Adrenal gland (tissue), 12 donors: ENCODE measurements around the gene CSTPP1. TPM values are rescaled to one million over a fixed set of nuclear protein-coding genes. Genes with fewer than 3 reads are reported as not detected.

Source experiments
- DNase-seq, 7 donors: peaks; one replicate each; pipeline ENCODE4 v3.0.0-alpha.2; 2019 to 2020
- H3K27ac ChIP-seq, 5 donors: fragments of 200-600 bp; sonication (generic) in 4 of 5; 1 replicate in 3 of 5; 2 replicates in 2 of 5; pipeline versions ENCODE4 v1.5.1 to v1.8.0; 2016 to 2020; ENCODE audit warnings: mild to moderate bottlenecking in 1 of 5
- H3K27me3 ChIP-seq: fragments of 200-600 bp; 2 replicates; pipeline ENCODE4 v1.8.0; 2021
- H3K36me3 ChIP-seq, 2 donors: fragments of 200-600 bp; replicated peaks in 1 of 2; 1 replicate in 1 of 2; 2 replicates in 1 of 2; pipeline versions ENCODE4 v1.5.1 to v1.8.0; 2018 to 2022
- H3K4me1 ChIP-seq, 2 donors: fragments of 200-600 bp; replicated peaks in 1 of 2; 1 replicate in 1 of 2; 2 replicates in 1 of 2; pipeline versions ENCODE4 v1.5.1 to v1.8.0; 2018 to 2021
- H3K4me3 ChIP-seq, 4 donors: fragments of 200-600 bp; sonication (generic) in 3 of 4; one replicate each; pipeline ENCODE4 v1.5.1; 2016 to 2018
- H3K9me3 ChIP-seq, 3 donors: fragments of 200-600 bp; sonication (generic) in 1 of 3; replicated peaks in 1 of 3; 1 replicate in 2 of 3; 2 replicates in 1 of 3; pipeline versions ENCODE4 v1.5.1 to v1.8.0; 2016 to 2021
- POLR2A ChIP-seq, 2 donors: fragments of 450-650 bp; IDR thresholded peaks; one replicate each; pipeline ENCODE4 v1.6.1; 2017; ENCODE audit warnings: antibody characterized with exemption in 2 of 2, mild to moderate bottlenecking in 2 of 2, moderate library complexity in 1 of 2
- WGBS, 4 donors: extraction: QIAGEN DNeasy Blood & Tissue Kit in 2 of 4; methylation state at CpG; one replicate each; pipeline versions ENCODE4 v1.1.5 to v1.1.7; 2013 to 2017; 5-methylcytosine and 5-hydroxymethylcytosine counted together
- intact Hi-C, 2 donors: fragments of 100-400 bp; cut with DNase I; formaldehyde crosslinking; loops; one replicate each; pipeline versions ENCODE4 v1.14.1 to v1.15.0; 2022 to 2023
- polyA plus RNA-seq, 3 donors: library from polyadenylated mRNA; stranded (reverse); fragments of 200-250 nt in 2 of 3; fragments of 350-450 nt in 1 of 3; fragmentation: Illumina TruSeq in 1 of 3; extraction: RNeasy Lipid Tissue Mini Kit (QIAGEN cat#74804) in 1 of 3; gene quantifications; one replicate each; pipeline ENCODE4 v1.2.3, GENCODE V29; 2013 to 2014
- total RNA-seq, 9 donors: library from RNA; depleted of rRNA in 4 of 9; stranded (reverse); fragments of >200 nt in 4 of 9; fragments of 120-200 nt in 1 of 9; fragmentation: NEBNext Ultra II Directional in 1 of 9; extraction: Animal tissue kit (Norgen Biotek cat#: 25700) in 1 of 9; gene quantifications; one replicate each; pipeline versions ENCODE4 v1.1.0 to v1.2.4, GENCODE V29; 2013 to 2023
- TF ChIP-seq, protein P1 (sequence below), 6 experiments: fragments of 450-650 bp in 4 of 6; fragments of 200-600 bp in 2 of 6; sonication (generic) in 1 of 6; IDR thresholded peaks; 1 replicate in 5 of 6; 2 replicates in 1 of 6; pipeline versions ENCODE4 v1.5.1 to v1.8.0; 2016 to 2021; ENCODE audit warnings: antibody characterized with exemption in 6 of 6, mild to moderate bottlenecking in 2 of 6, moderate library complexity in 1 of 6
- donor health status: healthy with polysubstance abuse.
- donor health status: Bipolar disorder and iron deficiency.
- donor health status: DM: yes; HTN: yes; CAD: no.
- donor health status: DM: no; HTN: no; CAD: no.
- donor health status: DM: no; HTN: no; CAD: no.
- donor health status: DM: yes; HTN: yes; CAD: no.

The CSTPP1 gene
- total and polyA plus RNA-seq, 12 donors: 17.6 to 63.0 (median 24.4) TPM

GRCh38 chr11:46948378-46949131 lies 12.0 kb downstream of the CSTPP1 start:
- no peak overlapping the region for H3K4me3 ChIP-seq
- H3K9me3 ChIP-seq: no peaks in the 10 kb centered on the region
- no peaks in the 10 kb centered on the region for H3K27me3 ChIP-seq
- TF ChIP-seq, protein P1, sequence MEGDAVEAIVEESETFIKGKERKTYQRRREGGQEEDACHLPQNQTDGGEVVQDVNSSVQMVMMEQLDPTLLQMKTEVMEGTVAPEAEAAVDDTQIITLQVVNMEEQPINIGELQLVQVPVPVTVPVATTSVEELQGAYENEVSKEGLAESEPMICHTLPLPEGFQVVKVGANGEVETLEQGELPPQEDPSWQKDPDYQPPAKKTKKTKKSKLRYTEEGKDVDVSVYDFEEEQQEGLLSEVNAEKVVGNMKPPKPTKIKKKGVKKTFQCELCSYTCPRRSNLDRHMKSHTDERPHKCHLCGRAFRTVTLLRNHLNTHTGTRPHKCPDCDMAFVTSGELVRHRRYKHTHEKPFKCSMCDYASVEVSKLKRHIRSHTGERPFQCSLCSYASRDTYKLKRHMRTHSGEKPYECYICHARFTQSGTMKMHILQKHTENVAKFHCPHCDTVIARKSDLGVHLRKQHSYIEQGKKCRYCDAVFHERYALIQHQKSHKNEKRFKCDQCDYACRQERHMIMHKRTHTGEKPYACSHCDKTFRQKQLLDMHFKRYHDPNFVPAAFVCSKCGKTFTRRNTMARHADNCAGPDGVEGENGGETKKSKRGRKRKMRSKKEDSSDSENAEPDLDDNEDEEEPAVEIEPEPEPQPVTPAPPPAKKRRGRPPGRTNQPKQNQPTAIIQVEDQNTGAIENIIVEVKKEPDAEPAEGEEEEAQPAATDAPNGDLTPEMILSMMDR (IDR thresholded peaks at IDR 0.05): no peak
- TF ChIP-seq POLR2A (IDR thresholded peaks at IDR 0.05): no peak
- WGBS, 4 donors: 81 to 89% (median 82%) methylated on average over 4 of the region's 4 CpGs
- peaks cover 0 to 13% of the 10 kb centered on the region in 2 donors for H3K4me1 ChIP-seq
- no peak for DNase-seq
- no peaks in the 10 kb centered on the region for H3K36me3 ChIP-seq
- intact Hi-C loops: no loop called here
- H3K27ac ChIP-seq: no peak overlapping the region

- Histone ChIP-seq H3K4me1 (peaks cover 0 to 13% of the 10 kb centered on the region in 2 donors), H3K36me3 (no peaks in the 10 kb centered on the region), H3K9me3 (no peaks in the 10 kb centered on the region), H3K27ac (no peak overlapping the region), H3K4me3 (no peak overlapping the region), H3K27me3 (no peaks in the 10 kb centered on the region)
- TF ChIP-seq, protein P1 (IDR thresholded peaks at IDR 0.05): no peak
- no peak for TF ChIP-seq POLR2A (IDR thresholded peaks at IDR 0.05)
- intact Hi-C loops: no loop called here
- 92 to 100% (median 96%) methylated on average over 1 of the region's 1 CpG for WGBS, 4 donors
- DNase-seq: no peak
These were observed 12.7 kb downstream of the CSTPP1 start for GRCh38 chr11:46949297-46949696.

- H3K4me3 ChIP-seq: no peak overlapping the region
- intact Hi-C loops: no loop called here
- TF ChIP-seq, protein P1 (IDR thresholded peaks at IDR 0.05): no peak
- no peak for TF ChIP-seq POLR2A (IDR thresholded peaks at IDR 0.05)
- no peaks in the 10 kb centered on the region for H3K36me3 ChIP-seq
- no peaks in the 10 kb centered on the region for H3K9me3 ChIP-seq
- peaks cover 0 to 13% of the 10 kb centered on the region in 2 donors for H3K4me1 ChIP-seq
- H3K27me3 ChIP-seq: no peaks in the 10 kb centered on the region
- WGBS, 4 donors: 94 to 98% (median 95%) methylated on average over 1 of the region's 1 CpG
- DNase-seq: no peak
- no peak overlapping the region for H3K27ac ChIP-seq
These were observed 15.3 kb downstream of the CSTPP1 start for GRCh38 chr11:46951864-46952263.

DNA sequence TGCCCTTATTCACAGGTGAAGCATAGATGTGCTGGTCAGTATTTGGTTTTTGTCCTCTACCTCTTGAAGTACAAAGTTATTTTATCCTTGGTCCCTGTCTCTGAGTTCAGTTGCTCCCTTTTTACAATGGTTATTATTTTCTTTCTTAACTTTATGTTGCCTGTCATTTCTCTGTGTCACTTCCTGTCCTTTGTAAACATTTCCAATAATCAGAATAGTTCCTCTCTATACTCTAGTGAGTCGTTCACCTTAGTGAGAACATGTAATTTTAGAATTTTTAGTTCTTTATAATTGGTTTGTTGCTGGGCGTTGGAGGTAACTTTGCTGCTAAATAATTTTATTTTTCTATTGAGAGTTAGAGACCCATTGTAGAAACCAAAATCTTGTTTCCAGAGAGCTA lies 16.0 kb downstream of the CSTPP1 start:
- 75 to 83% (median 77%) methylated on average over 2 of the region's 2 CpGs for WGBS, 4 donors
- Histone ChIP-seq H3K9me3 (no peaks in the 10 kb centered on the region), H3K27ac (no peak overlapping the region), H3K27me3 (no peaks in the 10 kb centered on the region), H3K4me3 (no peak overlapping the region), H3K36me3 (no peaks in the 10 kb centered on the region), H3K4me1 (peaks cover 0 to 10% of the 10 kb centered on the region in 2 donors)
- TF ChIP-seq, protein P1 (IDR thresholded peaks at IDR 0.05): no peak
- TF ChIP-seq POLR2A (IDR thresholded peaks at IDR 0.05): no peak
- intact Hi-C loops: no loop called here
- DNase-seq: no peak
